SH-SY5Y (cell line): ENCODE data around the gene PYGO2.

Experiments used
- GATA2 ChIP-seq: IDR thresholded peaks from 2 replicates; pipeline ENCODE4 v1.6.1; 2011; ENCODE audit warnings: mild to moderate bottlenecking, low read depth, low read length
- GATA3 ChIP-seq: IDR thresholded peaks from 2 replicates; pipeline ENCODE4 v1.6.1; 2011; ENCODE audit warnings: low read depth, mild to moderate bottlenecking, low read length, moderate library complexity

PYGO2 gene

GRCh38 chr1:154963643-154964042 is 2.1 kb upstream of the PYGO2 start:
- TF ChIP-seq GATA3 = no peak
- TF ChIP-seq GATA2 = no peak

- TF ChIP-seq GATA2 = no peak
- no peak for TF ChIP-seq GATA3
Observed at GRCh38 chr1:154962795-154963330, 1.3 kb upstream of the PYGO2 start.

- TF ChIP-seq GATA3 = no peak
- TF ChIP-seq GATA2 = no peak
Observed at GRCh38 chr1:154962156-154962749, 671 bp upstream of the PYGO2 start.

GRCh38 chr1:154960446-154961136 is 991 bp downstream of the PYGO2 start:
- no peak for TF ChIP-seq GATA2
- TF ChIP-seq GATA3 = no peak

- no peak for TF ChIP-seq GATA2
- TF ChIP-seq GATA3 = no peak
Observed at GRCh38 chr1:154959426-154959780, 2.2 kb downstream of the PYGO2 start.

- TF ChIP-seq GATA2 (no peak), GATA3 (no peak)
Observed at GRCh38 chr1:154958681-154959425, 2.7 kb downstream of the PYGO2 start.

GRCh38 chr1:154958036-154958435 is 3.5 kb downstream of the PYGO2 start:
- TF ChIP-seq GATA3 = no peak
- no peak for TF ChIP-seq GATA2

GRCh38 chr1:154957091-154957657 is 4.4 kb downstream of the PYGO2 start:
- no peak for TF ChIP-seq GATA2
- TF ChIP-seq GATA3 = no peak

GRCh38 chr1:154956544-154956941 is 5.0 kb downstream of the PYGO2 start:
- no peak for TF ChIP-seq GATA2
- no peak for TF ChIP-seq GATA3

- TF ChIP-seq GATA3 = no peak
- TF ChIP-seq GATA2 = no peak
Observed at GRCh38 chr1:154955718-154956543, 5.7 kb downstream of the PYGO2 start, which contains the start of gene PBXIP1. Gene PBXIP1 (minus strand): TSS chr1:154956099. CDS start chr1:154953721, 2,378 bp downstream.

- TF ChIP-seq GATA3 (no peak), GATA2 (peak; percentile 56)
Observed at GRCh38 chr1:154955039-154955717, 6.4 kb downstream of the PYGO2 start.

- no peak for TF ChIP-seq GATA3
- no peak for TF ChIP-seq GATA2
Observed at GRCh38 chr1:154954541-154954940, 7.0 kb downstream of the PYGO2 start.

- TF ChIP-seq GATA2 (no peak), GATA3 (no peak)
Observed at GRCh38 chr1:154953611-154954038, 8.0 kb downstream of the PYGO2 start.

GRCh38 chr1:154952664-154953063 is 8.9 kb downstream of the PYGO2 start:
- no peak for TF ChIP-seq GATA2
- TF ChIP-seq GATA3 = no peak
